Stimulated activated CD4-positive, alpha-beta T cell treated with anti-CD3 and anti-CD28 coated beads, Interleukin-4, amount 100 ng/mL, for 1 hour (primary cell): ENCODE results near the gene THADA.

Experiments
- DNase-seq: peaks from one replicate; pipeline ENCODE4 v3.0.0-alpha.2; 2020

The THADA gene

GRCh38 chr2:43383533-43383932, 212.3 kb downstream of the THADA start:
- no peak for DNase-seq

GRCh38 chr2:43379494-43379893, 216.3 kb downstream of the THADA start:
- no peak for DNase-seq

- DNase-seq: no peak
Observed at GRCh38 chr2:43377327-43377726, 218.5 kb downstream of the THADA start.

GRCh38 chr2:43376523-43377198, 219.2 kb downstream of the THADA start:
- no peak for DNase-seq

GRCh38 chr2:43375746-43376522, 219.9 kb downstream of the THADA start:
- no peak for DNase-seq

- DNase-seq: no peak
Observed at GRCh38 chr2:43372416-43373081, 223.3 kb downstream of the THADA start.

- DNase-seq: no peak
Observed at GRCh38 chr2:43370705-43371104, 225.1 kb downstream of the THADA start.

- no peak for DNase-seq
Observed at GRCh38 chr2:43370146-43370545, 225.7 kb downstream of the THADA start.

- DNase-seq: no peak
Observed at GRCh38 chr2:43368483-43369385, 227.1 kb downstream of the THADA start.

- DNase-seq: no peak
Observed at GRCh38 chr2:43367012-43367782, 228.6 kb downstream of the THADA start.

- no peak for DNase-seq
Observed at GRCh38 chr2:43363120-43363519, 232.7 kb downstream of the THADA start.

GRCh38 chr2:43361286-43361685, 234.6 kb downstream of the THADA start:
- DNase-seq: no peak

- DNase-seq: no peak
Observed at GRCh38 chr2:43360137-43360536, 235.7 kb downstream of the THADA start.

- DNase-seq: no peak
Observed at GRCh38 chr2:43358410-43359201, 237.2 kb downstream of the THADA start.

- DNase-seq: no peak
Observed at GRCh38 chr2:43356774-43357173, 239.1 kb downstream of the THADA start.

GRCh38 chr2:43355399-43355798, 240.4 kb downstream of the THADA start:
- DNase-seq: no peak

GRCh38 chr2:43349904-43350303, 245.9 kb downstream of the THADA start:
- no peak for DNase-seq

- no peak for DNase-seq
Observed at GRCh38 chr2:43348908-43349661, 246.8 kb downstream of the THADA start.

GRCh38 chr2:43347746-43348145, 248.1 kb downstream of the THADA start:
- DNase-seq: no peak
